ENCODE data around the gene MYBBP1A. TPM values are rescaled to one million over a fixed set of nuclear protein-coding genes. Genes with fewer than 3 reads are reported as not detected.

MYBBP1A gene
- total and polyA plus RNA-seq, 10 donors = 24.7 to 71.2 (median 51.5) TPM

DNA sequence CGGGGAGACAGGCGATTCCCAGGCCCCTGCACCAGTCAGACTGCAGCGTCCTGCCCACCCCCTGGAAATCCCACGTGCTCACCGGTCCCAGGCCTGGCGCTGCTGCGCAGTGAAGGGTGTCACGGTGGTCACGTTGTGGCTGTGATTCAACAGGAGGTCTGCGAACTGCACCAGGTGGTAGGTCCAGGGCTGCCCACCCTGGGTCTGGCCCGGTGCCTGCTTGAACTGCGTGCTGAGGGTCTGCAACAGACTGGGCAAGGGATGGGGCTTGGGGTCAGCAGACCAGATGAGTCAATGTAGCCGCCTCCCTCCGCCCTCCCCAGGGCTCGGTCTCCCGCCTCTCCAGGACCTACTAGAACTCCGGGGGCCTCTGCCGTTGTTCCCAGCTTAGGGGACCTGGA, 7.1 kb downstream of the MYBBP1A start:
- H3K27me3 ChIP-seq (replicated peaks in 1 of 7) = no peaks in the 10 kb centered on the region
- intact Hi-C loops (cut with DNase I; ENCODE audit: low total_unique reads) = no loop called here

DNA sequence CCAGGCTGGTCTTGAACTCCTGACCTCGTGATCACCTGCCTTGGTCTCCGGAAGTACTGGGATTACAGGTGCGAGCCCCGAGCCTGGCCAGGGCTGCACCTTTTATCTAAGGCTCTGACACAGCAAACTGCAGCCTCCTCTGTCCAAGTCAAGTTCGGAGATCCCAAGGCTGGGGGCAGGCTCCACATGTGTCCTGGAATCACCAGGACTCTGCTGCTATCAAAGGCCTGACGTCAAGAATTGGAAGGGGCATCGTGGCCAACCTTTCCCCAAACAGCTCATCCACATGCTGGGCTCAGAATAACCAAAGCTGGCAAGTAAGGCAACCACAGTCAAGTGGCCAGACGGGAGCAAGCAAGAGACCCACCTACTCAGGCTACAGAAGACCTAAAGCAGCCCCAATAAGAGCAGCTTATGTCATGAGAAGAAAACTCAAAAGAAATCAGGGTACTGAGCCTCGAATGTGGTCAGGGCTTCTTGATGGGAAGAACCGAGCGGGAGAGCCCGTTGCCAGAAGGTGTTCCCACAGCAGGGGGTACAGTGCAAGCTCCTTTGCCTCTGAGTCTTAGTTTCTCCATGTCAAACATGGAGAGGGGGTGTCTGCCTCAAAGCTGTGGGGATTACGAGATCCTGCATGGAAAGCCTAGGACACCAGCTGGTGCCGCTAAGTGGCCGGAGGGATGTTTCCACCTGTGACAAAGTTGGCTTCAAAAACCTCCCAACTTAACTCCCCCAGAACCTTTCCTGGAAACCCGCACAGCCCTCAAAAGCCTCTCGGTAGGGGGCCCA, 7.9 kb downstream of the MYBBP1A start:
- intact Hi-C loops (cut with DNase I; ENCODE audit: low total_unique reads) = no loop called here
- Histone ChIP-seq H3K4me1 (peaks cover 0 to 33% (median 19%) of the 10 kb centered on the region in 6 donors), H3K4me3 (no peak overlapping the region), H3K9me3 (no peaks in the 10 kb centered on the region), H3K27me3 (replicated peaks in 1 of 7) (no peaks in the 10 kb centered on the region), H3K36me3 (peaks cover 3 to 100% (median 95%) of the 10 kb centered on the region in 6 donors), H3K27ac (no peak overlapping the region)
- peak; percentile 49 for DNase-seq
- 90 to 94% (median 93%) methylated on average over 14 to 17 of the region's 17 CpGs for WGBS, 5 donors
- no peak for TF ChIP-seq POLR2A (IDR thresholded peaks at IDR 0.05)
- TF ChIP-seq, protein P1, sequence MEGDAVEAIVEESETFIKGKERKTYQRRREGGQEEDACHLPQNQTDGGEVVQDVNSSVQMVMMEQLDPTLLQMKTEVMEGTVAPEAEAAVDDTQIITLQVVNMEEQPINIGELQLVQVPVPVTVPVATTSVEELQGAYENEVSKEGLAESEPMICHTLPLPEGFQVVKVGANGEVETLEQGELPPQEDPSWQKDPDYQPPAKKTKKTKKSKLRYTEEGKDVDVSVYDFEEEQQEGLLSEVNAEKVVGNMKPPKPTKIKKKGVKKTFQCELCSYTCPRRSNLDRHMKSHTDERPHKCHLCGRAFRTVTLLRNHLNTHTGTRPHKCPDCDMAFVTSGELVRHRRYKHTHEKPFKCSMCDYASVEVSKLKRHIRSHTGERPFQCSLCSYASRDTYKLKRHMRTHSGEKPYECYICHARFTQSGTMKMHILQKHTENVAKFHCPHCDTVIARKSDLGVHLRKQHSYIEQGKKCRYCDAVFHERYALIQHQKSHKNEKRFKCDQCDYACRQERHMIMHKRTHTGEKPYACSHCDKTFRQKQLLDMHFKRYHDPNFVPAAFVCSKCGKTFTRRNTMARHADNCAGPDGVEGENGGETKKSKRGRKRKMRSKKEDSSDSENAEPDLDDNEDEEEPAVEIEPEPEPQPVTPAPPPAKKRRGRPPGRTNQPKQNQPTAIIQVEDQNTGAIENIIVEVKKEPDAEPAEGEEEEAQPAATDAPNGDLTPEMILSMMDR (IDR thresholded peaks at IDR 0.05 in 8 of 11, conservative IDR thresholded peaks at IDR 0.05 in 3 of 11) = no peak

More for the DNA sequence above, 7.1 kb downstream of the MYBBP1A start:
- H3K36me3 ChIP-seq = peaks cover 3 to 100% (median 94%) of the 10 kb centered on the region in 6 donors
- peaks cover 0 to 27% (median 15%) of the 10 kb centered on the region in 6 donors for H3K4me1 ChIP-seq
- DNase-seq = peak; percentile 60
- no peaks in the 10 kb centered on the region for H3K9me3 ChIP-seq
- peak in 1 of 3 donors; percentile 64 for TF ChIP-seq POLR2AphosphoS5 (IDR thresholded peaks at IDR 0.05)
- TF ChIP-seq, protein P1 (IDR thresholded peaks at IDR 0.05 in 8 of 11, conservative IDR thresholded peaks at IDR 0.05 in 3 of 11) = no peak
- no peak overlapping the region for H3K4me3 ChIP-seq
- H3K27ac ChIP-seq = no peak overlapping the region
- WGBS, 5 donors = 93 to 100% (median 95%) methylated on average over 2 to 18 of the region's 18 CpGs

DNA sequence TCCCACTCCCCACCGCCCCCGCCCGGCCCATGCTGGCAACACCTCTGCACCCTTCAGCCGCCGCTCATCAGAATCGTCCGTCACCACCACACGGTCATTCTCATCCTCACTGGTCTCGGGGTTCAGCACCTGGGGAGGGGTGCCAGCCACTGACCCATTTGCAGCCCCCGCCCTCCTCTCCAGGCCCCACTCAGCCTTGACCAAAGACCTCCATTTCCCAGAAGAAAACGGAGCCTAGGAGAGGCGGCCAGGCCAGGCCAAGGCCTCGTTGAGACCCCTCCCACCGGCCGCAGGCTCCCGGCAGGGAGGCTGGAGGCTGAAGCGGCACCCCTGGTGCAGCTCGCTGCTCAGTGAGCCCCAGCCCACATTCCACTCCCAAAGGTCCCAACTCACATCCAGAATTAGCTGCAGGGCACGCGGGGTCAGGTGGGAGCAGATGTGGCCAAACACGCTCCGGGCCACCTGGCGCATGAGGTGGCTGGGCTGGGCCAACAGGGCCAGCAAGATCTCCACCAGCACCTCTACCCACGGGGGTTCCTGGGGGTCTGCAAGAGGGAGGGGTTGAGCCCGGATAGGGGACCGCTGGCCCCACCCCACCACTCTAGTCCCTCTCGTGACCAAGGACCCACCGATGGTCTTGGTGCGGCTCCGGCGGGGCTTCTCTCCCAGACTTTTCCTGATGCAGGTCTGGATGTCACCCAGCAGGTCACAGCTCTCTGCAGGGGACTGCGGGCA, 9.8 kb downstream of the MYBBP1A start:
- Histone ChIP-seq H3K4me1 (peaks cover 4 to 52% (median 36%) of the 10 kb centered on the region in 6 donors), H3K27me3 (replicated peaks in 1 of 7) (no peaks in the 10 kb centered on the region), H3K9me3 (no peaks in the 10 kb centered on the region), H3K27ac (peak overlapping the region in 6 of 8 donors; percentile 15 to 65 (median 57)), H3K36me3 (peaks cover 0 to 100% (median 92%) of the 10 kb centered on the region in 6 donors), H3K4me3 (no peak overlapping the region)
- 86 to 95% (median 88%) methylated on average over 24 to 32 of the region's 32 CpGs for WGBS, 5 donors
- intact Hi-C loops (cut with DNase I; ENCODE audit: low total_unique reads) = no loop called here
- TF ChIP-seq POLR2AphosphoS5 (IDR thresholded peaks at IDR 0.05) = peak in 1 of 3 donors; percentile 54
- TF ChIP-seq POLR2A (IDR thresholded peaks at IDR 0.05) = no peak
- DNase-seq = peak; percentile 58

DNA sequence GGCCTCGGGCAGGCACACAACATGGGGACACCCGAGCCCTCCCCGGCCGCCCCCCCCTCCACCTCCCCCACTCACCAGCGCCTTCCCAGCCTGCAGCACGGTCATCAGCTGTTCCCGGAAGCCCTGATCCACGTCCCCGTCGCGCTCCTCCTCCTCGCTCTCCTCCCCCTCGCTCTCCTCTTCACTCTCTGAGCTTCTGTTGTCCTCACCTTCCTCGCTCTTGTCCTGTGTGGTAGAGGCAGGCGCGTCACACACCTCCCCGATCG, 10.3 kb downstream of the MYBBP1A start:
- DNase-seq = no peak
- intact Hi-C loops (cut with DNase I; ENCODE audit: low total_unique reads) = no loop called here
- 81 to 92% (median 88%) methylated on average over 13 to 18 of the region's 18 CpGs for WGBS, 5 donors

More for the DNA sequence above, 10.3 kb downstream of the MYBBP1A start:
- H3K9me3 ChIP-seq = no peaks in the 10 kb centered on the region
- peaks cover 4 to 57% (median 37%) of the 10 kb centered on the region in 6 donors for H3K4me1 ChIP-seq
- H3K36me3 ChIP-seq = peaks cover 0 to 100% (median 92%) of the 10 kb centered on the region in 6 donors
- H3K27me3 ChIP-seq (replicated peaks in 1 of 7) = no peaks in the 10 kb centered on the region
- H3K4me3 ChIP-seq = peak overlapping the region in 3 of 8 donors; percentile 7 to 45 (median 22)
- H3K27ac ChIP-seq = peak overlapping the region in 6 of 8 donors; percentile 15 to 74 (median 61)
- peak in 1 of 3 donors; percentile 28 for TF ChIP-seq POLR2AphosphoS5 (IDR thresholded peaks at IDR 0.05)
- TF ChIP-seq, protein P1 (IDR thresholded peaks at IDR 0.05 in 8 of 11, conservative IDR thresholded peaks at IDR 0.05 in 3 of 11) = no peak
